IPS DF 4.7 (cell line): ENCODE measurements around the gene HOXB9.

Experiments
- DNase-seq: peaks from one replicate; pipeline ENCODE4 v3.0.0-alpha.2; 2013; ENCODE audit warnings: low spot score; ENCODE audit errors: extremely low read depth

The HOXB9 gene

GRCh38 chr17:48639982-48640857 is 14.1 kb upstream of the HOXB9 start:
- no peak for DNase-seq

GRCh38 chr17:48639136-48639535 is 13.0 kb upstream of the HOXB9 start:
- DNase-seq = no peak

- no peak for DNase-seq
Observed at GRCh38 chr17:48637323-48638260, 11.4 kb upstream of the HOXB9 start.

- DNase-seq = no peak
Observed at GRCh38 chr17:48636177-48637018, 10.2 kb upstream of the HOXB9 start.

- DNase-seq = no peak
Observed at GRCh38 chr17:48634493-48635208, 8.5 kb upstream of the HOXB9 start.

- no peak for DNase-seq
Observed at GRCh38 chr17:48633266-48633677, 7.1 kb upstream of the HOXB9 start.

- DNase-seq = no peak
Observed at GRCh38 chr17:48632579-48633265, 6.6 kb upstream of the HOXB9 start.

- DNase-seq = no peak
Observed at GRCh38 chr17:48631693-48632578, 5.8 kb upstream of the HOXB9 start.

GRCh38 chr17:48630925-48631692 is 5.0 kb upstream of the HOXB9 start:
- no peak for DNase-seq

- no peak for DNase-seq
Observed at GRCh38 chr17:48630009-48630924, 4.1 kb upstream of the HOXB9 start.

- no peak for DNase-seq
Observed at GRCh38 chr17:48629411-48629759, 3.2 kb upstream of the HOXB9 start.

GRCh38 chr17:48628649-48629410 is 2.7 kb upstream of the HOXB9 start:
- DNase-seq = no peak

- DNase-seq = no peak
Observed at GRCh38 chr17:48627623-48628521, 1.7 kb upstream of the HOXB9 start.

GRCh38 chr17:48627118-48627597 is 1.0 kb upstream of the HOXB9 start:
- DNase-seq = no peak

GRCh38 chr17:48625495-48626244 is 488 bp downstream of the HOXB9 start:
- no peak for DNase-seq
